Parathyroid adenoma (tissue), 2 donors: Measurements from ENCODE around the gene UCK1.

Experiments
- H2AFZ ChIP-seq: fragments of 300-600 bp; sonication (generic); one replicate; pipeline ENCODE4 v1.7.0; 2017; ENCODE audit warnings: antibody characterized with exemption, mild to moderate bottlenecking
- H3K27ac ChIP-seq: fragments of 300-600 bp; sonication (generic); one replicate; pipeline ENCODE4 v1.7.0; 2017
- H3K27me3 ChIP-seq: fragments of 300-600 bp; sonication (generic); one replicate; pipeline ENCODE4 v1.7.0; 2017; ENCODE audit warnings: low read length; ENCODE audit not compliant: control insufficient read depth, insufficient read depth
- H3K36me3 ChIP-seq: fragments of 300-600 bp; sonication (generic); one replicate; pipeline ENCODE4 v1.7.0; 2017; ENCODE audit warnings: low read length; ENCODE audit not compliant: control insufficient read depth, insufficient read depth
- H3K4me1 ChIP-seq: fragments of 300-600 bp; sonication (generic); one replicate; pipeline ENCODE4 v1.7.0; 2017; ENCODE audit warnings: control low read depth
- H3K4me2 ChIP-seq: fragments of 300-600 bp; sonication (generic); one replicate; pipeline ENCODE4 v1.7.0; 2017; ENCODE audit warnings: low read length
- H3K4me3 ChIP-seq: fragments of 300-600 bp; sonication (generic); one replicate; pipeline ENCODE4 v1.7.0; 2017; ENCODE audit warnings: low read depth, low read length
- H3K79me2 ChIP-seq: fragments of 300-600 bp; sonication (generic); one replicate; pipeline ENCODE4 v1.7.0; 2017; ENCODE audit warnings: control low read depth
- H3K9ac ChIP-seq: fragments of 300-600 bp; sonication (generic); one replicate; pipeline ENCODE4 v1.7.0; 2017; ENCODE audit warnings: mild to moderate bottlenecking
- H3K9me3 ChIP-seq: fragments of 300-600 bp; sonication (generic); one replicate; pipeline ENCODE4 v1.7.0; 2017; ENCODE audit warnings: low read length; ENCODE audit not compliant: control insufficient read depth
- TF ChIP-seq, protein P1 (sequence below): fragments of 300-600 bp; sonication (generic); IDR thresholded peaks from one replicate; pipeline ENCODE4 v1.7.0; 2017; ENCODE audit warnings: antibody characterized with exemption, mild to moderate bottlenecking
- donor health status: primary hyperparathyroidism.

The UCK1 gene

DNA sequence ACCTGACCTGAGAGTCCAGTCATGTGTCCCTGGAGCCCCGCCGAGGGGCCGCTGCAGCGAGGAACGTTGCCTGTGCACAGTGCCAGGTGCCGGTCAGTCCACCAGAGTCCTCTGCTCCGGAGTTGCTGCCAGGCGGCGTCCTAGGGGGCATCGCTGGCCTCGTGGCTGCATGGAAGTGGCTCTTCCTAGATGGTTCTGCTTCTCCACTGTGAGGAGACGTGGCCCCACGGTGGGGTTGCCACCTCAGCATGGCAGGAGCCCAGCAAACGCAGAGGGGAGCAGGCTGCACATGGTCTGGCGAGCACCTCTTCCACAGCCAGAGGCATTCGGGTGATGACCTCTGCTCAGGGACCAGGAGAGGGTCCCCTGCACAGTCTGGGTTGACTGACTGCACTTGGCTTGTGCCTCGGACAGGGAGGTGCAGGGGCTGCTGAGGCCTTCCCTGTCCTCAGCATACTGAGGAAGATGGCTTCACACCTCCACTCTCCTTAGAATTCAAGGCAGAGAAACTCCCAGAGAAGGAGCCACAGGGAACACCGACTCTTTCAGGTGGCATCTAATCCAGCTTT lies 54.2 kb downstream of the UCK1 start:
- H3K27ac ChIP-seq: no peak overlapping the region
- H3K4me3 ChIP-seq: no peak overlapping the region
- no peaks in the 10 kb centered on the region for H3K36me3 ChIP-seq
- TF ChIP-seq, protein P1, sequence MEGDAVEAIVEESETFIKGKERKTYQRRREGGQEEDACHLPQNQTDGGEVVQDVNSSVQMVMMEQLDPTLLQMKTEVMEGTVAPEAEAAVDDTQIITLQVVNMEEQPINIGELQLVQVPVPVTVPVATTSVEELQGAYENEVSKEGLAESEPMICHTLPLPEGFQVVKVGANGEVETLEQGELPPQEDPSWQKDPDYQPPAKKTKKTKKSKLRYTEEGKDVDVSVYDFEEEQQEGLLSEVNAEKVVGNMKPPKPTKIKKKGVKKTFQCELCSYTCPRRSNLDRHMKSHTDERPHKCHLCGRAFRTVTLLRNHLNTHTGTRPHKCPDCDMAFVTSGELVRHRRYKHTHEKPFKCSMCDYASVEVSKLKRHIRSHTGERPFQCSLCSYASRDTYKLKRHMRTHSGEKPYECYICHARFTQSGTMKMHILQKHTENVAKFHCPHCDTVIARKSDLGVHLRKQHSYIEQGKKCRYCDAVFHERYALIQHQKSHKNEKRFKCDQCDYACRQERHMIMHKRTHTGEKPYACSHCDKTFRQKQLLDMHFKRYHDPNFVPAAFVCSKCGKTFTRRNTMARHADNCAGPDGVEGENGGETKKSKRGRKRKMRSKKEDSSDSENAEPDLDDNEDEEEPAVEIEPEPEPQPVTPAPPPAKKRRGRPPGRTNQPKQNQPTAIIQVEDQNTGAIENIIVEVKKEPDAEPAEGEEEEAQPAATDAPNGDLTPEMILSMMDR: no peak
- H3K9me3 ChIP-seq: no peaks in the 10 kb centered on the region
- H3K9ac ChIP-seq: no peak overlapping the region
- no peak overlapping the region for H3K4me2 ChIP-seq
- no peaks in the 10 kb centered on the region for H3K27me3 ChIP-seq
- no peak overlapping the region for H2AFZ ChIP-seq
- H3K79me2 ChIP-seq: peaks cover 5% of the 10 kb centered on the region
- H3K4me1 ChIP-seq: no peaks in the 10 kb centered on the region

DNA sequence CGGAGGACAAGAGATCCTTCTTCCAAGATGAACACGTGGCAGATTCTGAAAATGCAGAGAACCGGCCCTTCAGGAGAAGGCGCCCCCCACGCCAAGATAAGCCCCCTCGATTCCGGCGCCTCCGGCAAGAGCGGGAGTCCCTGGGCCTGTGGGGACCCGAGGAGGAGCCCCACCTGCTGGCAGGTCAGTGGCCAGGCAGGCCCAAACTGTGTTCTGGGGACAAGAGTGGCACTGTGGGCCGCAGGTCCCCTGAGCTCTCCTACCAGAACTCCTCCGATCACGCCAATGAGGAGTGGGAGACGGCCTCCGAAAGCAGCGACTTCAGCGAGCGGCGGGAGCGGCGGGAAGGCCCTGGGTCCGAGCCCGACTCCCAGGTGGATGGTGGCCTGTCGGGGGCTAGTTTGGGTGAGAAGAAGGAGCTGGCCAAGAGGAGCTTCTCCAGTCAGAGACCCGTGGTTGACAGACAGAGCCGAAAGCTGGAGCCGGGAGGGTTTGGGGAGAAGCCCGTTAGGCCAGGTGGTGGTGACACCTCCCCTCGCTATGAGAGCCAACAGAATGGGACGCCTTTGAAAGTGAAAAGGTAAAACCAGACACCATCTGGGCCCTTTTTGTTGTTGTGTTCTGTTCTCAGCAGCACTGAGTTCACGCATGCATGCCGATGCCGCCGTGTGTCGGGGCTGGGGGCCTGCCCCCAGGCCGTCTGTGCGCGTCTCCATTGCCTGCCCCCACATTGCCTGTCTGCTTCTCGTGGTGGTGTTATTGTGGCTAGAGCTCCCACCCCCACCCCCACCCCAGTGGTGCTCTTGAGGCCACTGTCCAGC lies 54.9 kb downstream of the UCK1 start:
- no peak overlapping the region for H3K4me3 ChIP-seq
- no peaks in the 10 kb centered on the region for H3K36me3 ChIP-seq
- H3K27me3 ChIP-seq: no peaks in the 10 kb centered on the region

DNA sequence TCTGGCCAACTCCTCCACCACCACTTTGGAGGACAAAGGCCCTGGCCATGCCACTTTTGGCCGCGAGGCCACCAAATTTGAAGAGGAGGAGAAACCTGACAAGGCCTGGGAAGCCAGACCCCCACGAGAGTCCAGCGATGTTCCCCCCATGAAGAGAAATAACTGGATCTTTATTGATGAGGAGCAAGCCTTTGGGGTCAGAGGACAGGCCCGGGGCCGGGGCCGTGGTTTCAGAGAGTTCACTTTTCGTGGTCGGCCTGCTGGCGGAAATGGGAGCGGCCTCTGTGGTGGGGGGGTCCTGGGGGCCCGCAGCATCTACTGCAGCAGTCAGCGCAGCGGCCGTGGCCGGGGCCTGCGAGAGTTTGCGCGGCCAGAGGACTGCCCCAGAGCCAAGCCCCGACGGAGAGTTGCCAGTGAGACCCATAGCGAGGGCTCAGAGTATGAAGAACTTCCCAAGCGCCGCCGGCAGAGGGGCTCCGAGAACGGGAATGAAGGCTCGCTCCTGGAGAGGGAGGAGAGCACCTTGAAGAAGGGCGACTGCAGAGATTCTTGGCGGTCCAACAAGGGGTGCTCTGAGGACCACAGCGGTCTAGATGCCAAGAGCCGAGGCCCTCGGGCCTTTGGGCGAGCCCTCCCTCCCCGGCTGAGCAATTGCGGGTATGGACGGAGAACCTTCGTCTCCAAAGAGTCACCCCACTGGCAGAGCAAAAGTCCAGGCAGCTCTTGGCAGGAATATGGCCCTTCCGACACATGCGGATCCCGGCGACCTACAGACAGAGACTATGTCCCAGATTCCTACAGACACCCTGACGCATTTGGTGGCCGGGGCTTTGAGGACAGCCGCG lies 55.7 kb downstream of the UCK1 start:
- TF ChIP-seq, protein P1: no peak
- no peaks in the 10 kb centered on the region for H3K27me3 ChIP-seq
- peaks cover 3% of the 10 kb centered on the region for H3K79me2 ChIP-seq
- no peak overlapping the region for H3K27ac ChIP-seq
- no peaks in the 10 kb centered on the region for H3K4me1 ChIP-seq
- no peak overlapping the region for H3K9ac ChIP-seq
- no peak overlapping the region for H3K4me3 ChIP-seq
- H3K9me3 ChIP-seq: no peaks in the 10 kb centered on the region
- no peaks in the 10 kb centered on the region for H3K36me3 ChIP-seq
- no peak overlapping the region for H3K4me2 ChIP-seq
- no peak overlapping the region for H2AFZ ChIP-seq

More for the DNA sequence above, 54.9 kb downstream of the UCK1 start:
- TF ChIP-seq, protein P1: peak; percentile 9
- no peak overlapping the region for H3K27ac ChIP-seq
- no peaks in the 10 kb centered on the region for H3K4me1 ChIP-seq
- no peaks in the 10 kb centered on the region for H3K9me3 ChIP-seq
- H2AFZ ChIP-seq: no peak overlapping the region
- no peak overlapping the region for H3K4me2 ChIP-seq
- peaks cover 3% of the 10 kb centered on the region for H3K79me2 ChIP-seq
- H3K9ac ChIP-seq: no peak overlapping the region

- no peak overlapping the region for H3K4me3 ChIP-seq
- no peaks in the 10 kb centered on the region for H3K36me3 ChIP-seq
- peaks cover 7% of the 10 kb centered on the region for H3K79me2 ChIP-seq
- no peaks in the 10 kb centered on the region for H3K9me3 ChIP-seq
- H3K9ac ChIP-seq: no peak overlapping the region
- no peak overlapping the region for H3K27ac ChIP-seq
- no peak overlapping the region for H2AFZ ChIP-seq
- TF ChIP-seq, protein P1: no peak
- no peak overlapping the region for H3K4me2 ChIP-seq
- no peaks in the 10 kb centered on the region for H3K4me1 ChIP-seq
- H3K27me3 ChIP-seq: no peaks in the 10 kb centered on the region
Measured at GRCh38 chr9:131474711-131475110, 56.4 kb downstream of the UCK1 start.
